Cardiac fibroblast (primary cell): Measurements from ENCODE around the gene HMCN1.

Experiments used
- DNase-seq, 2 donors: peaks; one replicate each; pipeline versions ENCODE4 v3.0.0 to v3.0.0-alpha.2; 2010; ENCODE audit warnings: low read depth in 2 of 2
- H3K4me3 ChIP-seq, 2 donors: replicated peaks in 1 of 2; 1 replicate in 1 of 2; 2 replicates in 1 of 2; pipeline ENCODE4 v1.5.1; 2011; ENCODE audit warnings: low read depth in 2 of 2, low read length in 2 of 2, mild to moderate bottlenecking in 2 of 2, moderate library complexity in 1 of 2
- CTCF ChIP-seq: IDR thresholded peaks from one replicate; pipeline ENCODE4 v1.5.1; 2011; ENCODE audit warnings: low read depth, mild to moderate bottlenecking, low read length, inconsistent platforms

The HMCN1 gene

DNA sequence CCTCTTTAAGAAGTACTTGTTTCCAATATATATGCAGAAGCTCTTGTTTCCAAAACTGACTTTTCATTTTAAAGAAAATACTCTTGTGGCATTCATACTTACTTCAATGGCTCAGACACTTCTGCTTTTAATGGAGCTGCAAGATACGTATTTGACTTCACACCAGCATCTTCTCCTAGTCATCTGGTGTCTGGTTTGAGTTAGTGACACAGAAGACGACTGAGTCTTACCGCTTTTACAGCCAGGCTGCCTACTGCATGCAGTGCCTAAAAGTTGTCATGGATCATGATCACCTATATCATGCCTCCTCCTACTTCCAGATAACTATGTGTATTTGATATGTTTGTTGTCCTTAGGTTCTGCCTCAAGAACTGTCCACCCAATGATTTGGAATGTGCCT, 455.0 kb downstream of the HMCN1 start:
- no peak for DNase-seq

DNA sequence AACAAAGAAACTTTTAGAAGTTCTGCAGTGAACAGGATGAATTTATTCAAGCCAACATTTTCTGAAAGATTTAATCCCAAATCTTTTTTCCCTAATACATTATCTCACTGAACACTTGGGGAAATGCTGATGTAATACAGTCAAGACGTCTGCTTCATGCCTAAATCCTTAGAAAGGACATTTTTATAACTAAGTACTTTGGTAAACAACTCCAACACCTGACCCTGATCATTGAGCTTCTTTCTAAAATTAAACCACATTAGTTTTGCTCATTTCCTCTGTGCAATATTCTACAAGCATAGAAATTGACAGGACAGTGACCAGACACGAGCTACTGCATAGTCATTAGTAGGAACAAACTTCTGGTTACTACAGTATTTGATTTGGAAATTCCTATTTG, 457.3 kb downstream of the HMCN1 start:
- no peak for TF ChIP-seq CTCF
- no peak for DNase-seq
- no peak overlapping the region for H3K4me3 ChIP-seq

More for the DNA sequence above, 455.0 kb downstream of the HMCN1 start:
- TF ChIP-seq CTCF: no peak
- H3K4me3 ChIP-seq: no peak overlapping the region

- TF ChIP-seq CTCF: no peak
- DNase-seq: no peak
- no peak overlapping the region for H3K4me3 ChIP-seq
Measured at GRCh38 chr1:186193224-186193623, 459.0 kb downstream of the HMCN1 start.

DNA sequence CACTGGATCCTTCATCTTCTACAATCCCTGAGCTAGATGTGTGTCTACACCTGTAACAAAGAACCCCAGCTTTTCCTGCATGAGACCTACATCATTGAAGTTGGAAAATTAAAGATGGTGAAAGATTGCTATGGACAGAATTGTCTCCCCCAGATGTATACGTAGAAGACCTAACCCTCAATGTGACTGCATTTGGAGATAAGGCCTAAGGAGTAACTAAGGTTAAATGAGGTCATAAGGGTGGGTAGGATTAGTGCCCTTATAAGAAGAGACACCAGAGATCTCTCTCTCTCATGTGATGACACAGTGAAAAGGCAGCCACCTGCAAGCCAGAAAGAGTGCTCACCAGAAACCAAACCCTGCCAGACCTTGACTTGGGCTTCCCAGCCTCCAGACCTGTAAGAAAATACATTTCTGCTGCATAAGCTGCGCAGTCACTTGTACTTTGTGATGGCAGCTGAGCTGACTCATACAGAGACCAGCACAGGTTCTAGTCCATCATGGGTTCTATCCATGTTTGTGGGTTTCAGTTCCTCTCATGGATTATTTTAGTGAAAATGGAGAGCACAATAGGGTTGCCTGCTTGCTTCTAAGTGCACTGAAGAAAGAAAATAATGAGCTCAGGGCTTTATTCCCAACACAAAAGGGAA, 460.0 kb downstream of the HMCN1 start:
- no peak overlapping the region for H3K4me3 ChIP-seq
- no peak for TF ChIP-seq CTCF
- no peak for DNase-seq

GRCh38 chr1:186195377-186195931, 461.3 kb downstream of the HMCN1 start:
- no peak for DNase-seq
- H3K4me3 ChIP-seq: no peak overlapping the region
- no peak for TF ChIP-seq CTCF

GRCh38 chr1:186202271-186202764, 468.1 kb downstream of the HMCN1 start:
- DNase-seq: peak in 1 of 2 donors; percentile 70
- no peak overlapping the region for H3K4me3 ChIP-seq
- no peak for TF ChIP-seq CTCF
